Stimulated activated CD8-positive, alpha-beta memory T cell treated with anti-CD3 and anti-CD28 coated beads, Interleukin-2, amount 100 ng/mL, for 1 hour (primary cell): ENCODE results near the gene WDR27.
"Not testable (repeated sequence)": the region's sequence is repeated elsewhere in the genome, so short reads cannot be mapped to it uniquely, and the experiment has no call there.

Experiments
- DNase-seq, 2 donors: peaks; one replicate each; pipeline ENCODE4 v3.0.0-alpha.2; 2020; ENCODE audit warnings: low read depth in 2 of 2

The WDR27 gene

DNA sequence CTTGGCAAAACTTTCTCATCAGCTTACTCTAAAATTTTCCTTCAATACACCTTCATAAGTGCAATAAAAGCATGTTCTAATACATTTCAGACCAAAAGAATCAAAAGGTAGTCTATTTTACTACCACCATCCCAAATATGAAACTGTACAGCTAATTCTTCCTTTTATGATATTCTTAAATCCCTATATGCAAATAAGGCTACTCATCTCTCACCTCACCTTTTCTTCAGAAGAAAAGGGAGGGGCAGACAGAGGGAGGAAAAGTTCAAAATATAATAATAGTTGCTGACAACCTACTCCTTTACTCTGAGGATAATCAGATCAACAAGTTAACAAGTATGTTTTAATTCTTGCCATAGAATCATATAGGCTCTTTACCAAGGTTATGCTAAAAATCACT lies 7.5 kb upstream of the WDR27 start:
- DNase-seq = no peak

DNA sequence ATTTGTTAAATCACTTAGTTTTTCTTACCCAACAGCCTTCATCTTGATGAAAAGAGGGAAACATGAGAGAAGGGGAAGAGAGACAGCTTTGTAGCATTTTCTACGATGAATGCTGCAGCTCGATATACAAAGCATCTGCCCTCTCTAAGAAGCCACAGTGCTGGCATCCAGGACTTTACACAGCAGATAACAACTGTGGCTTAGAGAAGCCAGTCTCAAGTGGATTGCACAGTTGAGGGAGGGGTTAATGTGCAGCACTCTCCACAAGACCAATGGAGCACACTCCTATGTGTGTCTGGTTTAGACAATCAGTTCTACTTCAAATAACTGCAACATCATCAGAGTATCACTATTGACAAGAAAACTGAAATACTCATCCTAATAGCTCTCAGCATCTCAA lies 5.9 kb upstream of the WDR27 start:
- no peak for DNase-seq

DNA sequence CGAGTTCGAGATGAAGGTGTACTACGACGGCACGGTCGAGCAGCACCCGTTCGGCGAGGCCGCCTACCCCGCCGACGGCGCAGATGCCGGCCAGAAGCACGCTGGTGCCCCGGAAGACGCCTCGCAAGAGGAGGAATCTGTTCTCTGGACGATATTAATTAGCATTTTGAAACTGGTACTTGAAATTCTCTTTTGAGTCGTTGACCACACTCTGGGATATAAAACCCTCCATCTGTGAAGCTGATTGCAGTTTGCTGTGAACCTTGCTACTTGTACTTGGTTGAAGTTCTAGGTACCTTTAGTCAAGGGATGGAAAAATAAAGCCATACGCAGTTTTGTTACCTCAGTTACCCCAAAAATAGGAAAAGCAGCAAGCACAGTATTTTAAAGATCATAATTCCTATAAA lies 1.0 kb upstream of the WDR27 start:
- DNase-seq = no peak

DNA sequence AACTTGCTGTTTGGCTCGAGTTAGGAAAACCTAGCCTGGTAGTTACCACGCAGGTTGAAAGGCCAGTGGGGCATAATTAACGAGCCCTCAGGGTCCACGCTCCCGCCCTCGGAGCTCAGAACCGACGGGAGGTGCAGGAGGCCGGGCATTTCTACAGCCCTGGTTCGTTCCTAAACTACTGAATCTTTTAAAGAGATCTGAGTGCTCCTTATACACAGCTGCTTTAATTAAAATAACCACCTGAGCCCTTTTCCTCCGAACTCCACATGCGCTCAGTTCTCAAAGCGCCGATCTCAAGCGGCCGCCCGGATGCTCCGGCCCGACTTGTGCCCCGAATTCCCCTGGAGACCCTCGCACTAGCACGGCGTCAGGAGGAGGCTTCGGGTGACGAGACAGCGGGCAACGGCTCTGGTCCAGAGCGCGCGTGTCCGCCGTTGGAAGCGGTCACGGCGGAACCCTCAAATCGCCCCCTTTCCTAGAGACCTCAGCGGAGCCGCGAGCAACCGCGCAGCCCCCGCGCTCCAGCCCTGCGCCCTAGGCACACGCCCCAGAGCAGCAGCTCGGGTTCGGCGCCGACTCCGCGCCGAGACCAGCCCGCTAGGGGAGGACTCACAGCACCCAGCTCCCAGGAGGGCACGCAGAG lies 397 bp downstream of the WDR27 start:
- no peak for DNase-seq

DNA sequence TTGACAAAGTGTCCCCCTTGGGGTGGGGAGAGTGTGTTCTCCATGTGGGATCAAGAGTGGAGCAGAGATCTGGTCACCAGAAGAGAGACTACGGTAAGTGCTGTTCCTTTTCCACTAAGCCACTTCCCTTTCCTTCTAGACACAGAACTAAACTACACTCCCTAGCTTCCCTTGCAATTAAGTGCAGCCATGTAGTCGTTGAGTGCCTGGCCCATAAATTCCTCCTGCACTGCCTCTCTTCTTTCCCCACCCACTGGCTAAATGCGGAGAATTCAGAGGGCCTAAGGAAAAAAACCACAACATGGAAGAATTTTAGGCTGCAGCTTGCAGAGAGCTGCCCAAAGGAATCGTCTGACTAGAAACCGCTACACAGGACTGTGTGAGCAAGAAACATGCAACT lies 1.5 kb downstream of the WDR27 start:
- no peak for DNase-seq

DNA sequence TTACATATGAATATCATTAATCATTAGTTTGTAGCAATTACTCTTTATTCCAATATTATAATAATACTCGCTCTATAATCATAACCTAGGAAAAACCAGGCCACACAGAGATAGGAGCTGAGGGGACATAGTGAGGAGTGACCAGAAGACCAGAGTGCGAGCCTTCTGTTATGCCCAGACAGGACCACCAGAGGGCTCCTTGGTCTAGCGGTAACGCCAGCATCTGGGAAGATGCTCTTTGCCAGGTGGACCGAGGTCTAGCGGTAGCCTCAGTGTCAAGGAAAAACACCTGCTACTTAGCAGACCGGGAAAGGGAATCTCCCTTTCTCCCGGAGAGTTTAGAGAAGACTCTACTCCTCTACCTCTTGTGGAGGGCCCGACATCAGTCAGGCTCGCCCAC lies 4.7 kb downstream of the WDR27 start:
- not testable (repeated sequence) for DNase-seq

DNA sequence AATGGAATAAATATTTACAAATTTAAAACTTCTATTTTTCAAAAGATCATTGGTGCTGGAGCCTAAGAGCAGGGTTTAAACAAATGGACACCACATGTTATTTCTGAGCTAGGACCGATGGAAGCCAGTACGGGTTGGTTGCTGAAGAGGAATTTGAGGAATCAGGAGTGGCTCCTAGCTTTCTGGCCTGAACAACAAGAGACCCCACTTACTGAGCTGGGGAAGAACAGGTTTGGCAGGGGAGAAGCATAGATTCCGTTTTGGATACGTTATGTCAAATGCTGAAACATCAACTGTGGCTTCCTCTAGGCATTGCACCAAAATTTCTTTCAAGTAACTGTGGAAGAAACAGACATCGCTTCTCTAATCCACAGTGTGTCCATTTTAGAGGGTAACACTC lies 6.7 kb downstream of the WDR27 start:
- DNase-seq = no peak

DNA sequence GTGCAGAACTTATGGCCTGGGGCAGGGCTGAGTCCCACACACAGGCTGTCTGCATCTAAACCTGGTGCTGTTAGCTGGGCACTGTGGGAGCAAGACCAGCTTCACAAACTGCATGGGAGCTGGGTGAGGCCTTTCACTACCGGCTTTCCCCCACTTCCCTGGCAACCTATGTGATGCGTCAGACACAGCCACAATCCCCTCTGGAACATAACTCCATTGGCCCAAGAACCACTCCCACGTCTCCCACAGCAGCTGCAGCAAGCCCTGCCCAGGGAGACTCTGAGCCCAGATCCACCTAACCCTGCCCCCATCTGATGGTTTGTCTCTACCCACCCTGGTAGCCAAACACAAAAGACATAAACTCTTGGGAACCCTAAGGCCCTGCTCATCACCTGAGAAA lies 9.3 kb downstream of the WDR27 start:
- DNase-seq = no peak

DNA sequence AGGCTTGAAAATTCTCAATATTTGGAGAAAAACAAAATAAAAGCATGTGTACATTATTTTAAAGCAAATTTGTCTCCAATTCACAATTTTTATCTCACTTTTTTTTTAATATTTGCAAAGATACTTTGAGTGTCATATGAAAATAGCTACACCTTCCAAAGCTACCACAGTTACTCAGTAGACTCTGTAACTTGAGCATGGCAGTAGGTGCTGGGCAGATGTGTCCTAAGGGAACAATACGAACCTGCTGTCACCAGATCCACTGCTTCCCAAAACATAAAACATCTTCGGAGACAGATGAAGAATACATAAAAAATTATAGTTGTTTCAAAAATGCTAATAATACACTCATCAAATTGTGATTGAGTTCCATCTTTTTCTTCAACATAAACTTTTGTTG lies 10.6 kb downstream of the WDR27 start:
- DNase-seq = no peak

DNA sequence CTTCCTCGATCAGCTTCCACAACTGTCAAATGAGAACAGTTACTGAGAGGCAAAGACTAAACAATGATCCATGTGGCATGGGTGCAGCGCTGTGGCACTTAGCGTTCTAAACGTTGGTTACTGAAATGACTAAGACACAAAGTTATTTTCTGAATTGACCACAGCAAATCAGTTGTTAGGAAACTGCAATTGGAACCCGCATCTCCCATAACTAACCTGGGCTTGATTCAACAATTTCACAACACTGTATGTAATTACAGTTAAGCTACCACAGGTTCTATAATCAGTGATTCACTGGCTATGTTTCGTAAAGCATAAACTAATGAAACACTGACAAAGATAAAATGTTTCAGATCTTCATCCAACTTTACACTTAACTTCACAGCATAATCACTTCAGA lies 12.5 kb downstream of the WDR27 start:
- no peak for DNase-seq

DNA sequence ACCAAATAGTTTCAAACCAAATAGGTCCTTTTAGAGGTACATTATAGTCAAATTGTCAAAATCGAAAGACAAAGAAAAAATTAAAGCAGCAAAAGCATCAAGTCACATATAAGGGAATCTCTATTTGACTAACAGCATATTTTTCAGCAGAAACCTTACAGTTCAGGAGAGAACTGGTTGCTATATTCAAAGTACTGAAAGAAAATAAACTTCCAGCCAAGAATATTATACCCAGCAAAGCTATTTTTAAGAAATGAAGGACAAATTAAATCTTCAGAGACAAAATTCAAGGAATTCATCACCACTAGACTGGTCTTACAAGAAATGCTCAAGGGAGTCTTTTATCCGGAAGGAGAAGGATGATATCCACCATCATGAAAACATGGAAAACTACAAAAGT lies 16.0 kb downstream of the WDR27 start:
- DNase-seq = no peak

DNA sequence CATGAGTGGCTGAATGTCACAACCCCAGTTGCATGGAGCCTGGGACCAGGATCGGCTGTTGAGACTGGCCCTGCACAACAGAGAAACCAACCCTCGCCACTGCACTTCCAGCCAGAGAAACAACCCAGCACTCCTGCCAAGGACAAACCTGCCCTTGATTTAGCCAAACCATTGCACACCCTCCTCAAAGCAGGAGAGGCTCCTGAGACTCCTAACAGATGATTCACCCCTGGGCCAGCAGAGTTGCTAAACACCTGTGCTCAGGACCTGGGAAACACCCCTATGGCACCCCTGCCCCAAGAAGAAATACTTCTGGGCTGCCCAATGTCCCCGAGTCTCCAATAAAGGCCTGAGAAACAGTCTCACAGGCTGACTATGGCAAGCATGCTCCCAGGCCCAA lies 17.8 kb downstream of the WDR27 start:
- no peak for DNase-seq

DNA sequence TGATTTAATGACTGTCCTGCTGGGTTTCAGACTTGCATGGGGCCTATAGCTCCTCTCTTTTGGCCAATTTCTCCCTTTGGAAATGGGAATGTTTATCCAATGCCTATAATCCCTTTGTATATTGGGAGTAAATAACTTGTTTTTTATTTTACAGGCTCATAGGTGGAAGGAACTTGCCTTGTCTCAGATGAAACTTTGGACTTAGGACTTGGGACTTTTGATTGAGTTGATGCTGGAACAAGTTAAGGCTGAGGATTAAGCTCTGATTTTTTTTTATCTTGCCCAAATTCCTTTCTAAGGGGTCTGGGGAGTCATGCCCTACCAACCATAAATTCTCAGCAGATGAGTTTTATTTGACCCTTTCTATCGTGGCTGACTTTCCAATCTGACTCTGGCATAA lies 23.5 kb downstream of the WDR27 start:
- no peak for DNase-seq

DNA sequence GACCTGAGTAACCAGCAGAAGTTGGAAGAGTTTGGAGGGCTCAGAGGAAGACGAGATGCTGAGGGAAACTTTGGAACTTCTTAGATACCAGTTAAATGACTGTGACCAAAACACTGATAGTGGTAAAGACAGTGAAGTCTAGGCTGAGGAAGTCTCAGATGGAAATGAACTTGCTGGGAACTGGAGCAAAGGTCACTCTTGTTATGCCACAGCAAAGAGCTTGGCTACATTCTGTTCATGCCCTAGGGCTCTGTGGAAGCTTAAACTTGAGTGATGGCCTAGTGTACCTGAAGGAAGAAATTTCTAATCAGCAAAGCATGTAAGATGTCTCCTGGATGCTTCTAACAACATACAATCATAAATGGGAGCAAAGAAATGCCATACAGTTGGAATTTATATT lies 24.7 kb downstream of the WDR27 start:
- DNase-seq = no peak

DNA sequence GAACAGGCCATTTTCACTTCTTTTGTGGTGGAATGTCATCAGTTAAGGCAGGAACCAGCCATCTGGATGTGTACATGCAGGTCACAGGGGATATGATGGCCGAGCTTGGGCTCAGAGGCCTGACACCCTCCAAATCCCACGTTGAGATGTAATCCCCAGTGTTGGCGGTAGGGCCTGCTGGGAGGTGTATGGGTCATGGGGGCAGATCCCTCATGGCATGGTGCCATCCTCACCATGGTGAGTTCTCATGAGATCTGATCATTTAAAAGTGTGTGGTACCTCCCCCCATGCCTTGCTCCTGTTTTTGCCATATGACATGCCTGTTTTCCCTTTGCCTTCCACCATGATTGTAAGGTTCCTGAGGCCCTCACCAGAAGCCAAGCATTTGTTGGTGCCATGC lies 26.8 kb downstream of the WDR27 start:
- no peak for DNase-seq

DNA sequence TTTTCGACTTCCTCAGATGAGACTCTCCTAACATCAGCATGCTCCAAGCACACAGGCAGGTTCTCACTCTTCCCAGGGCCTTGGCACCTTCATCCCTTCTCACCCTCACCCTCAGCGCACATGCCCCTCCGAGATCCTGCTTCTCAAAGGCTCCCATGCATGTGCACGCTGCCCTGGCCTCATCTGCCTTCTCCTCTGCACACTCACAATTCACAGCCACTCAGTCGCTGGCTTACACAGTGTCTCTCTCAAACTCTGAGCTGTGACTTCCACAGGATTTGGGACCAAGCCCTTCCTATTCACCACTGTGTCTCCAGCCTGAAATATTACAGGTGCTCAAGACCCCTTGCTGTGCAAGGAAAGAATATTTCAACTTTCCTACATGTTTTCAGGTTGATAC lies 30.3 kb downstream of the WDR27 start:
- DNase-seq = no peak

DNA sequence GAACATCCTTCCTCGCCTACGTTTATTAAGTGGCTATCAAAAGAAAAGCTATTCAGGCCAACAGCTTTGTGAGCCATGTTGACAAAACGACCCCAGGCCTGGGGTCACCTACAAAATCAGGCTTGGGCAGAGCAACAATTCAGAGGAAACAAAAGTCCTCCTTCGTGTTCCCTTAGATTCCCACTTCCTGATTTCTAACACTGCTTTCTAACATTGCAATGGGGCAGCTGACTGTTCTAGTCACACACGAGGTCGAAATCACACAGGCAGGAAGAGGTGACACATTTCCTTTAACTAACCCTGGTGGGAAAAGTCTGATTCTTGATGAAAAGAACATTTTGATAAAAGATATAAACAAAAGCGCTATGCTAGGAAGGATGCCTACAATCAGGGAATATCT lies 31.9 kb downstream of the WDR27 start:
- DNase-seq = no peak

DNA sequence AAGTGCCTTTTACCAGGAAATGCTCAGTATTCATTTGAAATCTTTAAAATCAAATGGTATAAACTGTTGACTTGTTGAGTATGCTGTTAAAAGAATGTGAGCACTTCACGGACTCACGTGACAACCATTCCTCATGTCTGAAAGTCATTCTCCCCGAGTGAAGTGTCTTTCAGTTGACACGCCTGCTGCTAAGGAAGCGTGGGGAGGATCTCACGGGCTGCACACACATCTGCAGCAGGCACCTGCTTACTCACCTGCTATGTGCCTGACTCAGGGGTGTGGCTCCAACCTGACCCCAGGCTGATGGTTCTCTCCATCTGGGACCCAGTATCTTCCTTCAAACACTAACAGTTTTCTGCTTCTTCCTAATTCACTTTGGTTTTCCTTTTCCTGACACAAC lies 32.7 kb downstream of the WDR27 start:
- no peak for DNase-seq

DNA sequence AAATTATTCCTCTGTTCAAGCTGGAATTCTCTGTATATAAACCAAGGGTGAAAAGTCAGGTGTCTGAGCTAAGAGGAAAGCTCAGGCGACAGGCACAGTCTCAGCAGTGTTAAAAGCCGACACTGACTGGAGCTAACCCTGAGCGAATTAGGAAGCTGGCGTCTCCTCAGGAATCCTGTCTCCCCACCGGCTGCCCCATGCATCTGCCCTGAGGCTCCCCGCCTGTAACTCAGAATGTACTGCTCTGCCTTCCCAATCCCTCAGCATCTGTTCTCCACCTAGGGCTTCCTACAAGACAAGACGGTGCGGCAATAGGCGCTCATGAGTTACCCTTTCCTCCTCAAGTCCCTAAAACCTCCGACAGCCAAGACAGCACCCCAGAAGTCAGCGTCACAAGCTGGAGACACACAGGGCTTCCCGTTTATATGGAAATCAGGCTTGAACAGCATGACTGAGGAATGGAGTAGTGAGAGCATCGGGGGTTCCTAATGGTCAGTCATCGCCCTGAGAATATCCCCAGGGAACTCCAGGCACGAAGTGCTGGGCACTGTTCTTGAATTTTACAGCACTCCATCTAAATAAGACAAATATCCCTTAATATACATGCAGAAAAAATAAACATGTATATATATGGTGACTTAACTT lies 33.5 kb downstream of the WDR27 start:
- DNase-seq = no peak

DNA sequence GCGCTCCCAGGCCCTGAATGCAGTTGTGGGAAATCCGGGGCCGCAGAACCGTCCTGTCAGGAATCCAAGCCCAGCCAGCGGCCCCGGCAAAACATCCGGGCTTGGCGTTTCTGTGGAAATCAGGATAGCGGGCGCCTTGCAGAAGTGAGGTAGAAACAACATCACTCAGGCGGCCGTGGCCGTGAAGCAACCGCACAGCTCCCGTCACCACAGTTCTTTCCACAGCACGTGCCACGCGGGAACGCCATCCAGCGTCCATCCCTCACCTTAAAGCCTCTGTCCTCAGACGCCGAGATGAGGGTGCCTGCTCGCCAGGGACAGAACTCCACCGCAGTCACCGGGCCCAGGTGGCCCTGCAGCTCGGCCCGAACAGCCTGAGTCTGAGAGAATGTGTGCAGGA lies 34.1 kb downstream of the WDR27 start:
- no peak for DNase-seq

DNA sequence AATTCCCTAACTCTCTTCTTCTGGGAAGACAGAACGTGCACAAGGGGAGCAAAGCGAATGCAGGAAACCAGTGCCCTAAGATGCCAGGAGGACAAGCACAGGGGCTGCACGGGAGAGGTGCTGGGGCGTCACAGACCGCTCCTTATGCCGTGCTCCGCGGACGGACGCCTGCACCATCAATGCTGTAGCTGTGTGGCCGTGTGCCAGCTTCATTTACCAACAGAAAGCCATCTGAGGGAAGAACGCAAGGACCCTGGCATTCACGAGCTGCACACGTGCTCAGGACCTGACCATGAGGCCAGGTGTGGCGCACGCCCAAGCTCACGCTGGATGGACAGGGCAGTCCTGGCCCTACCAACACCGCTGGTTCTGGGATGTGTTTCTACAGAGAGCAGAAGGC lies 35.4 kb downstream of the WDR27 start:
- DNase-seq = no peak

DNA sequence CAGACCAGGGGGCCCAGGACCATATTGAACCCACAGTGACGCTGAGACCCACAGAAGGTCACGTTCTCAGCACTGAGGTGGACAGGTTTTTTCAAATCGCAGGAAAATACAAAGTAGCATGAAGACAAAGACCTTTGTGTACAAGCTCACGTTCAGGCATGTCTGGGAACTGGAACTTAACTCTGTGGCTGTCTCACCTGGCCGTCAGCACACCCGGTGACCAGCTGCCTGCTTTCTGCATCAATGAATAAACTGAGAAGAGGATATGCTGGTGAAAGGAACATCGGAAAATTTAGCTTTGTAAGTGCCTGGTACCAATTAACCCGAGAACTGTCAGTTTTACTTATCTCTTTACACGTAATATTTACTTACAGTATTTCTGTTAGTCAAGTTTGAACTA lies 36.5 kb downstream of the WDR27 start:
- DNase-seq = no peak

DNA sequence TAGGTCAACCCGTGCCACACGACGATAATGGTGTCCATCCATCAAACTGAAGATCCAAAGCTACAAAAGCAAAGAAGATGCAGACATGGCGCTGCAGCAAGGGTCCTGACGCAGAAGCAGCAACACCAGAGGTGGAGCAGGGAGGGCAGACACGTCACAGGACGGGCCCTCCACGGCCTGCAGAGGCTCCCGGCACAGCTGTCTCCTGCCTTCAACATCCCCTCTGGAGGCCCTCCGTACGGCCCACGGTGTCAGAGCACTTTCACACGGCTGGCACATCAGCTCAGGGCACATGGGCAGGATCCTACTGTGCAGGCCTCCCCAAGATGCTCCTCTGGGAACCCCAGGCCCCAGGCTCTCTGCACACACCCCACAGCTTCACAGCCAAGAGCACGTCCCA lies 37.6 kb downstream of the WDR27 start:
- DNase-seq = no peak

DNA sequence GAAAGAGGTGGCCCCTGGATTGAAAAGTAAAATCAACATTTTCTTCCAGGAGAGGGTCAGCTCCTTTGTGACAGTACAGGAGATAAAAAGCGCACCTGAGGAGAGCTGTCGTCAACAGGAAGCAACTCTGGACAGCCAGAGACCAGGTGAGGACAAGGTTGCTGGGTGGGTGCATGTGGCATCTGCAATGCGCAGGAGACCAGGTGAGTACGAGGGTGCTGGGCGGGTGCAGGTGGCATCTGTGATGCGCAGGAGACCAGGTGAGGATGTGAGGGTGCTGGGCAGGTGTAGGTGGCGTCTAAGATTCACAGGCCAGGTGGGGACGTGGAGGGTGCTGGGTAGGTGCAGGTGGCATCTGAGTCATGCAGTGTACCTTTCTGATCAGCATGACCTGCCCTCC lies 38.4 kb downstream of the WDR27 start:
- DNase-seq = no peak
